H1 (cell line): ENCODE data around the gene ZNF18. TPM values are rescaled to one million over a fixed set of nuclear protein-coding genes. Genes with fewer than 3 reads are reported as not detected.

ENCODE experiments used
- RNF2 ChIP-seq: fragments of 200-900, 300-1000 bp; sonication (generic); IDR thresholded peaks from 2 replicates; pipeline ENCODE4 v1.7.1; 2016; ENCODE audit warnings: borderline replicate concordance, low read depth, mild to moderate bottlenecking, antibody characterized with exemption, low read length; ENCODE audit not compliant: poor library complexity, severe bottlenecking; ENCODE audit errors: missing control alignments
- polyA plus RNA-seq, 7 experiments: library from polyadenylated mRNA; depleted of rRNA in 3 of 7; stranded (reverse) in 5 of 7; unstranded in 2 of 7; fragments of >200 nt in 5 of 7; fragments of 200-250 nt in 2 of 7; gene quantifications; 1 replicate in 5 of 7; 2 replicates in 1 of 7; 4 replicates in 1 of 7; pipeline versions ENCODE4 v1.2.1 to v1.2.3, GENCODE V29; 2011 to 2013; ENCODE audit warnings: missing spikeins in 2 of 7, mixed read lengths in 2 of 7
- total RNA-seq: library from RNA; stranded (reverse); fragmentation: NEBNext Ultra II Directional; extraction: Animal tissue kit (Norgen Biotek cat#: 25700); gene quantifications from 2 replicates; pipeline ENCODE4 v1.2.1, GENCODE V29; 2021

ZNF18 gene
- total and polyA plus RNA-seq, 2 of the 8 experiments (the other 6 are each of a cell fraction or from before 2014, with no cell fraction given) = 3.0 to 9.9 TPM

DNA sequence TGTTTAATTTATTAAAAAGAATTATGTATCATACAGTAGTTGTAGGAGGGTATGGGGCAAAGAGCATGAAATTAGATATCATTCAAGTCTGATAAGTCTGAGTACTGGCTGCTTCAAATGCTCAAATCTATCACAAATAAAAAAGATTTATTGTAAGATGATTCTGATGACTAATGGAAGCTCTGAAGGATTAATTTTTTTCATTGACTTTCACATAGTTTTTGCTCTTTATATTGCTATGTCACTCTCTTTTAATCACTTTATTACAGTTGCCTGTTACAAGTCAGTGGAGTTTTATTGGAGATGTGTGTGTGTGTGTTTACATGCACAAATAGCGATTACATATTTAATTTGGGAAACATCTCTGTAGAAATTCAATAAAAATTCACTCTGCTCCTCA lies 38.4 kb upstream of the ZNF18 start (continued):
- no peak for TF ChIP-seq RNF2
- TF ChIP-seq, all 59 proteins: peak for 0
